WTC11 (cell line): ENCODE measurements around the gene BRAF. TPM values are rescaled to one million over a fixed set of nuclear protein-coding genes. Genes with fewer than 3 reads are reported as not detected.

Experiments used
- ATAC-seq: fragments of 200-7000 bp; cut with Tn5 transposase; 2 replicates; pipeline ENCODE4 v1.10.0; 2021; ENCODE audit warnings: mild to moderate bottlenecking, moderate library complexity
- CTCF ChIA-PET: fragments of 300-600 bp; sonication (Branson Sonifier 250); formaldehyde crosslinking; loops from one replicate; lab custom pipeline; 2021; ENCODE audit warnings: antibody characterized with exemption; lab: Charles Lee
- POLR2A ChIA-PET: fragments of 350-600 bp; sonication (Branson Sonifier 250); formaldehyde crosslinking; loops from one replicate; lab custom pipeline; 2021; ENCODE audit warnings: antibody characterized with exemption; lab: Charles Lee
- DNase-seq: peaks from one replicate; pipeline ENCODE4 v3.0.0; 2021; ENCODE audit warnings: low spot score
- H3K27ac Mint-ChIP-seq: 2 replicates; pipeline ENCODE4 v1.8.0; 2021; ENCODE audit warnings: mixed read lengths
- H3K27me3 Mint-ChIP-seq: 2 replicates; pipeline ENCODE4 v1.8.0; 2021; ENCODE audit warnings: low read depth, mild to moderate bottlenecking, moderate library complexity, mixed read lengths
- H3K36me3 Mint-ChIP-seq: 2 replicates; pipeline ENCODE4 v1.8.0; 2021; ENCODE audit warnings: mixed read lengths
- H3K4me1 Mint-ChIP-seq: 2 replicates; pipeline ENCODE4 v1.8.0; 2022; ENCODE audit warnings: mixed read lengths
- H3K4me3 Mint-ChIP-seq: 2 replicates; pipeline ENCODE4 v1.8.0; 2021; ENCODE audit warnings: mild to moderate bottlenecking, moderate library complexity, mixed read lengths
- H3K9me3 Mint-ChIP-seq: 2 replicates; pipeline ENCODE4 v1.8.0; 2021; ENCODE audit warnings: mixed read lengths
- ATF1 ChIP-seq: sonication (generic); formaldehyde crosslinking; IDR thresholded peaks from 2 replicates; pipeline ENCODE4 v1.8.1; 2023; ENCODE audit warnings: mild to moderate bottlenecking, moderate library complexity, missing genetic modification reagents
- CREM ChIP-seq: sonication (generic); formaldehyde crosslinking; IDR thresholded peaks from 2 replicates; pipeline ENCODE4 v1.8.1; 2022; ENCODE audit warnings: mild to moderate bottlenecking, missing genetic modification reagents, moderate library complexity
- E2F4 ChIP-seq: sonication (generic); formaldehyde crosslinking; IDR thresholded peaks from 2 replicates; pipeline ENCODE4 v1.8.1; 2022; ENCODE audit warnings: low read depth, mild to moderate bottlenecking, moderate library complexity, missing genetic modification reagents, borderline replicate concordance
- FOXP4 ChIP-seq: sonication (generic); formaldehyde crosslinking; IDR thresholded peaks from 2 replicates; pipeline ENCODE4 v1.8.0; 2022; ENCODE audit warnings: mild to moderate bottlenecking, missing genetic modification reagents
- HMGA2 ChIP-seq: fragments of 250-450 bp; sonication (Bioruptor Pico); IDR thresholded peaks from 2 replicates; pipeline ENCODE4 v1.4.0; 2021; ENCODE audit warnings: mild to moderate bottlenecking, moderate library complexity
- IRF2 ChIP-seq: sonication (generic); formaldehyde crosslinking; IDR thresholded peaks from 2 replicates; pipeline ENCODE4 v1.8.0; 2022; ENCODE audit warnings: low read depth, missing genetic modification reagents, borderline replicate concordance
- MLX ChIP-seq: sonication (generic); formaldehyde crosslinking; IDR thresholded peaks from 2 replicates; pipeline ENCODE4 v1.8.1; 2023; ENCODE audit warnings: mild to moderate bottlenecking, missing genetic modification reagents, moderate library complexity
- MXD4 ChIP-seq: fragments of 250-450 bp; sonication (Bioruptor Pico); IDR thresholded peaks from 2 replicates; pipeline ENCODE4 v1.8.0; 2021; ENCODE audit warnings: mild to moderate bottlenecking, moderate library complexity, borderline replicate concordance
- NFATC4 ChIP-seq: fragments of 250-450 bp; sonication (Bioruptor Pico); IDR thresholded peaks from 2 replicates; pipeline ENCODE4 v1.9.0; 2021; ENCODE audit warnings: mild to moderate bottlenecking
- NR1H2 ChIP-seq: sonication (generic); formaldehyde crosslinking; IDR thresholded peaks from 2 replicates; pipeline ENCODE4 v1.9.0; 2021; ENCODE audit warnings: mild to moderate bottlenecking, moderate library complexity, missing genetic modification reagents
- OVOL2 ChIP-seq: fragments of 250-450 bp; sonication (Bioruptor Pico); IDR thresholded peaks from 2 replicates; pipeline ENCODE4 v1.9.0; 2021; ENCODE audit warnings: mild to moderate bottlenecking, borderline replicate concordance
- PRRX2 ChIP-seq: fragments of 250-450 bp; sonication (Bioruptor Pico); IDR thresholded peaks from 2 replicates; pipeline ENCODE4 v1.8.0; 2021; ENCODE audit warnings: mild to moderate bottlenecking
- RORB ChIP-seq: fragments of 250-450 bp; sonication (Bioruptor Pico); IDR thresholded peaks from 2 replicates; pipeline ENCODE4 v1.9.0; 2021; ENCODE audit warnings: mild to moderate bottlenecking
- SOX15 ChIP-seq: fragments of 250-450 bp; sonication (Bioruptor Pico); IDR thresholded peaks from 2 replicates; pipeline ENCODE4 v1.9.0; 2021; ENCODE audit warnings: mild to moderate bottlenecking
- ZBTB21 ChIP-seq: sonication (generic); formaldehyde crosslinking; IDR thresholded peaks from 2 replicates; pipeline ENCODE4 v1.8.1; 2023; ENCODE audit warnings: mild to moderate bottlenecking, missing genetic modification reagents, borderline replicate concordance
- ZNF121 ChIP-seq: sonication (generic); formaldehyde crosslinking; IDR thresholded peaks from 2 replicates; pipeline ENCODE4 v1.8.0; 2023; ENCODE audit warnings: missing genetic modification reagents
- ZNF317 ChIP-seq: sonication (generic); formaldehyde crosslinking; IDR thresholded peaks from 2 replicates; pipeline ENCODE4 v1.8.1; 2023; ENCODE audit warnings: low read depth, mild to moderate bottlenecking, moderate library complexity, missing genetic modification reagents, borderline replicate concordance
- ZNF396 ChIP-seq: fragments of 250-450 bp; sonication (Bioruptor Pico); IDR thresholded peaks from 2 replicates; pipeline ENCODE4 v1.8.0; 2021; ENCODE audit warnings: mild to moderate bottlenecking, moderate library complexity, borderline replicate concordance
- ZNF416 ChIP-seq: fragments of 250-450 bp; sonication (Bioruptor Pico); IDR thresholded peaks from 2 replicates; pipeline ENCODE4 v1.9.0; 2021; ENCODE audit warnings: mild to moderate bottlenecking, inconsistent platforms
- ZNF671 ChIP-seq: fragments of 250-450 bp; sonication (Bioruptor Pico); IDR thresholded peaks from 2 replicates; pipeline ENCODE4 v1.8.0; 2021; ENCODE audit warnings: mild to moderate bottlenecking
- total RNA-seq: library from RNA; stranded (reverse); gene quantifications from 3 replicates; pipeline ENCODE4 v1.2.3, GENCODE V29; 2021
- TF ChIP-seq, protein P1 (sequence below): sonication (generic); formaldehyde crosslinking; conservative IDR thresholded peaks from 2 replicates; pipeline ENCODE4 v1.8.1; 2023; ENCODE audit warnings: mild to moderate bottlenecking, low read depth, missing genetic modification reagents, moderate library complexity
- TF ChIP-seq, protein P2 (sequence below): fragments of 250-450 bp; sonication (Bioruptor Pico); IDR thresholded peaks from 2 replicates; pipeline ENCODE4 v1.9.0; 2021; ENCODE audit warnings: mild to moderate bottlenecking, borderline replicate concordance

Gene BRAF
- total RNA-seq, 1 experiment from 2014 or later: 29.2 TPM

GRCh38 chr7:140732416-140732815 lies 192.3 kb downstream of the BRAF start:
- Mint-ChIP-seq H3K4me1 (peaks cover 5% of the 10 kb centered on the region), H3K4me3 (no peak overlapping the region), H3K27ac (peak overlapping the region; percentile 1; the same call in 1 of the 2 replicates), H3K27me3 (no peaks in the 10 kb centered on the region)
- POLR2A ChIA-PET: no interaction called here
- no peak for DNase-seq
- CTCF ChIA-PET: no interaction called here
- TF ChIP-seq HMGA2 (CRISPR knock-in tag) (no peak), ZBTB21 (CRISPR knock-in tag) (no peak), IRF2 (no peak), CREM (CRISPR knock-in tag) (no peak), FOXP4 (CRISPR knock-in tag) (no peak), MXD4 (CRISPR knock-in tag) (no peak), ZNF416 (CRISPR knock-in tag) (no peak), ZNF317 (CRISPR knock-in tag) (no peak), MLX (CRISPR knock-in tag) (no peak), RORB (CRISPR knock-in tag) (no peak), SOX15 (no peak)
- TF ChIP-seq, protein P1, sequence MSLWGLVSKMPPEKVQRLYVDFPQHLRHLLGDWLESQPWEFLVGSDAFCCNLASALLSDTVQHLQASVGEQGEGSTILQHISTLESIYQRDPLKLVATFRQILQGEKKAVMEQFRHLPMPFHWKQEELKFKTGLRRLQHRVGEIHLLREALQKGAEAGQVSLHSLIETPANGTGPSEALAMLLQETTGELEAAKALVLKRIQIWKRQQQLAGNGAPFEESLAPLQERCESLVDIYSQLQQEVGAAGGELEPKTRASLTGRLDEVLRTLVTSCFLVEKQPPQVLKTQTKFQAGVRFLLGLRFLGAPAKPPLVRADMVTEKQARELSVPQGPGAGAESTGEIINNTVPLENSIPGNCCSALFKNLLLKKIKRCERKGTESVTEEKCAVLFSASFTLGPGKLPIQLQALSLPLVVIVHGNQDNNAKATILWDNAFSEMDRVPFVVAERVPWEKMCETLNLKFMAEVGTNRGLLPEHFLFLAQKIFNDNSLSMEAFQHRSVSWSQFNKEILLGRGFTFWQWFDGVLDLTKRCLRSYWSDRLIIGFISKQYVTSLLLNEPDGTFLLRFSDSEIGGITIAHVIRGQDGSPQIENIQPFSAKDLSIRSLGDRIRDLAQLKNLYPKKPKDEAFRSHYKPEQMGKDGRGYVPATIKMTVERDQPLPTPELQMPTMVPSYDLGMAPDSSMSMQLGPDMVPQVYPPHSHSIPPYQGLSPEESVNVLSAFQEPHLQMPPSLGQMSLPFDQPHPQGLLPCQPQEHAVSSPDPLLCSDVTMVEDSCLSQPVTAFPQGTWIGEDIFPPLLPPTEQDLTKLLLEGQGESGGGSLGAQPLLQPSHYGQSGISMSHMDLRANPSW (CRISPR knock-in tag): no peak
- TF ChIP-seq, all 79 proteins: peak for 0
- ATAC-seq: peak; percentile 84
- Mint-ChIP-seq H3K36me3 (no peaks in the 10 kb centered on the region; the same call in 1 of the 2 replicates), H3K9me3 (no peaks in the 10 kb centered on the region)

DNA sequence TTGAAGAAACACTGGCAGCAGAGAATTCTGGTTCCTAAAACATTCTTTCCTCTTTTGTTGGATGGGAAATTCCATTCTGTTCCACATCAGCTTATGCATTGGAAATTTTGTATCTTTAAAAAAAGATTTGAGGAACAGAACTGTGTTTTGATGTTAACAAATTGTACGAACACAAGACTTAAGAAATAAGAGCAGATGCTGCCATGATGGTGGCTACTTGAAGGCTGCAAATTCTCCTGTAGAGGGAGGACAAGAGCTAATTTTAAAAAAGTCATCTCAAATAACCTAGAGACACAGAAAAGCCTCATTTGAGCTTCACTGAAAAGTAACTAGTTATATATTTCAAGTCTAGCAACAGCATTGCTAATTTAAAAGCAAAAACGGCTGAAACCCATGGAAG lies 198.4 kb downstream of the BRAF start:
- DNase-seq (no peak), ATAC-seq (no peak)
- Mint-ChIP-seq H3K4me1 (no peaks in the 10 kb centered on the region), H3K27ac (peak overlapping the region; percentile 12; the same call in 1 of the 2 replicates), H3K36me3 (no peaks in the 10 kb centered on the region), H3K27me3 (no peaks in the 10 kb centered on the region), H3K9me3 (no peaks in the 10 kb centered on the region), H3K4me3 (no peak overlapping the region)
- ChIA-PET CTCF (interaction anchor here (0.6 to 1.8 kb wide), 21 partner anchors 11 to 1009 kb away, joined by 3 to 15 read pairs (median 4); partner anchors contain the start of genes DENND2A and MRPS33), POLR2A (interaction anchor here (0.9 kb wide), 1 partner anchor 20 kb away, joined by 3 read pairs; no protein-coding TSS in a partner anchor)
- TF ChIP-seq NR1H2 (no peak), PRRX2 (CRISPR knock-in tag) (no peak), ZNF671 (CRISPR knock-in tag) (no peak), E2F4 (CRISPR knock-in tag) (no peak), NFATC4 (CRISPR knock-in tag) (no peak)
- TF ChIP-seq, all 79 proteins: peak for 0

DNA sequence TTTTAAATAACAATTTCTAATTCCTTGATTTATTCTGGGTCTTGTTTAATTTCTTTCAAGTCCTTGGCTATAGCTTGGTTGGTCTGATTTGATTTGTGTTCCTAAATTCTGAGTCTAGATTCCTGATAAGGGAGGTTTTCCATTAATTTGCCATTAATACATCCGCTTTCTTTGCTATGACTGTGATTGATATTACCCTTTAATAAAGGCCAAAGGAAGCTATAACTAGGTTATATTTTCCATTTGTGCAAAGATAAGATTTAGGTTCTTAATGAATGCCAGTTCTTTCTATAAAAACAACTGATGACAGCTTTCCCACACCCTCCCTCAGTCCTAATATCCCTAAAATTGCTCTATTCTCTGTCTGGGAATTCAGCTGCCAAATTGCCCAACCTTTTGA lies 200.0 kb downstream of the BRAF start:
- Mint-ChIP-seq H3K9me3 (no peaks in the 10 kb centered on the region), H3K4me3 (no peak overlapping the region), H3K27ac (no peak overlapping the region), H3K36me3 (no peaks in the 10 kb centered on the region), H3K27me3 (no peaks in the 10 kb centered on the region), H3K4me1 (no peaks in the 10 kb centered on the region)
- no peak for DNase-seq
- no peak for ATAC-seq
- ChIA-PET CTCF (no interaction called here), POLR2A (no interaction called here)
- TF ChIP-seq ZNF121 (no peak), SOX15 (no peak), ATF1 (CRISPR knock-in tag) (no peak), ZNF396 (CRISPR knock-in tag) (no peak), OVOL2 (CRISPR knock-in tag) (no peak)
- TF ChIP-seq, protein P2, sequence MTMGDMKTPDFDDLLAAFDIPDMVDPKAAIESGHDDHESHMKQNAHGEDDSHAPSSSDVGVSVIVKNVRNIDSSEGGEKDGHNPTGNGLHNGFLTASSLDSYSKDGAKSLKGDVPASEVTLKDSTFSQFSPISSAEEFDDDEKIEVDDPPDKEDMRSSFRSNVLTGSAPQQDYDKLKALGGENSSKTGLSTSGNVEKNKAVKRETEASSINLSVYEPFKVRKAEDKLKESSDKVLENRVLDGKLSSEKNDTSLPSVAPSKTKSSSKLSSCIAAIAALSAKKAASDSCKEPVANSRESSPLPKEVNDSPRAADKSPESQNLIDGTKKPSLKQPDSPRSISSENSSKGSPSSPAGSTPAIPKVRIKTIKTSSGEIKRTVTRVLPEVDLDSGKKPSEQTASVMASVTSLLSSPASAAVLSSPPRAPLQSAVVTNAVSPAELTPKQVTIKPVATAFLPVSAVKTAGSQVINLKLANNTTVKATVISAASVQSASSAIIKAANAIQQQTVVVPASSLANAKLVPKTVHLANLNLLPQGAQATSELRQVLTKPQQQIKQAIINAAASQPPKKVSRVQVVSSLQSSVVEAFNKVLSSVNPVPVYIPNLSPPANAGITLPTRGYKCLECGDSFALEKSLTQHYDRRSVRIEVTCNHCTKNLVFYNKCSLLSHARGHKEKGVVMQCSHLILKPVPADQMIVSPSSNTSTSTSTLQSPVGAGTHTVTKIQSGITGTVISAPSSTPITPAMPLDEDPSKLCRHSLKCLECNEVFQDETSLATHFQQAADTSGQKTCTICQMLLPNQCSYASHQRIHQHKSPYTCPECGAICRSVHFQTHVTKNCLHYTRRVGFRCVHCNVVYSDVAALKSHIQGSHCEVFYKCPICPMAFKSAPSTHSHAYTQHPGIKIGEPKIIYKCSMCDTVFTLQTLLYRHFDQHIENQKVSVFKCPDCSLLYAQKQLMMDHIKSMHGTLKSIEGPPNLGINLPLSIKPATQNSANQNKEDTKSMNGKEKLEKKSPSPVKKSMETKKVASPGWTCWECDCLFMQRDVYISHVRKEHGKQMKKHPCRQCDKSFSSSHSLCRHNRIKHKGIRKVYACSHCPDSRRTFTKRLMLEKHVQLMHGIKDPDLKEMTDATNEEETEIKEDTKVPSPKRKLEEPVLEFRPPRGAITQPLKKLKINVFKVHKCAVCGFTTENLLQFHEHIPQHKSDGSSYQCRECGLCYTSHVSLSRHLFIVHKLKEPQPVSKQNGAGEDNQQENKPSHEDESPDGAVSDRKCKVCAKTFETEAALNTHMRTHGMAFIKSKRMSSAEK (CRISPR knock-in tag): no peak
